OCI-LY1 (cell line): Measurements from ENCODE around the gene FOXS1.

Experiments used
- H2AFZ ChIP-seq: fragments of 200-600 bp; sonication (generic), shearing (Covaris generic); 2 replicates; pipeline ENCODE4 v1.6.0; 2014; ENCODE audit warnings: antibody characterized with exemption, mild to moderate bottlenecking, low read length
- H3F3A ChIP-seq: fragments of 200-600 bp; sonication (generic), shearing (Covaris generic); 2 replicates; pipeline ENCODE4 v1.6.0; 2014; ENCODE audit warnings: mild to moderate bottlenecking, antibody characterized with exemption, low read length, moderate library complexity; ENCODE audit not compliant: insufficient read depth
- H3K27ac ChIP-seq: fragments of 200-600 bp; sonication (generic); 2 replicates; pipeline ENCODE4 v1.5.1; 2014; ENCODE audit warnings: low read length, mixed run types, mild to moderate bottlenecking, low read depth; ENCODE audit not compliant: poor library complexity, severe bottlenecking
- H3K27me3 ChIP-seq: fragments of 200-600 bp; sonication (generic); 2 replicates; pipeline ENCODE4 v1.6.0; 2014; ENCODE audit warnings: antibody characterized with exemption, mild to moderate bottlenecking, low read length, moderate library complexity; ENCODE audit not compliant: insufficient read depth
- H3K36me3 ChIP-seq: fragments of 200-600 bp; sonication (generic); 2 replicates; pipeline ENCODE4 v1.6.1; 2014; ENCODE audit warnings: mild to moderate bottlenecking, antibody characterized with exemption, low read length, moderate library complexity, mixed read lengths; ENCODE audit not compliant: insufficient read depth
- H3K4me1 ChIP-seq: fragments of 200-600 bp; sonication (generic); 2 replicates; pipeline ENCODE4 v1.5.1; 2014; ENCODE audit warnings: mild to moderate bottlenecking, low read length, moderate library complexity; ENCODE audit not compliant: insufficient read depth, severe bottlenecking
- H3K4me2 ChIP-seq: fragments of 200-600 bp; sonication (generic), shearing (Covaris generic); 2 replicates; pipeline ENCODE4 v1.6.1; 2014; ENCODE audit warnings: low read length
- H3K4me3 ChIP-seq: fragments of 200-600 bp; sonication (generic); 2 replicates; pipeline ENCODE4 v1.5.1; 2014; ENCODE audit warnings: low read length, low read depth, mild to moderate bottlenecking, mixed read lengths; ENCODE audit not compliant: poor library complexity, severe bottlenecking
- H3K79me2 ChIP-seq: fragments of 200-600 bp; shearing (Covaris generic); 2 replicates; pipeline ENCODE4 v1.6.1; 2016; ENCODE audit warnings: mixed run types, low read length, mixed read lengths; ENCODE audit not compliant: insufficient read depth
- H3K9ac ChIP-seq: fragments of 200-600 bp; sonication (generic), shearing (Covaris generic); 2 replicates; pipeline ENCODE4 v1.6.1; 2014; ENCODE audit warnings: mild to moderate bottlenecking, low read length, mixed read lengths
- H3K9me2 ChIP-seq: fragments of 200-600 bp; sonication (generic), shearing (Covaris generic); 2 replicates; pipeline ENCODE4 v1.6.1; 2014; ENCODE audit warnings: low read depth, mild to moderate bottlenecking, low read length, mixed read lengths
- H3K9me3 ChIP-seq: fragments of 200-600 bp; shearing (Covaris generic); 2 replicates; pipeline ENCODE4 v1.6.1; 2014; ENCODE audit warnings: low read length, mixed read lengths
- H4K20me1 ChIP-seq: fragments of 200-600 bp; sonication (generic), shearing (Covaris generic); 2 replicates; pipeline ENCODE4 v1.6.0; 2016; ENCODE audit warnings: mild to moderate bottlenecking, low read length; ENCODE audit not compliant: insufficient read depth
- CTCF ChIP-seq: fragments of 200-600 bp; sonication (generic), shearing (Covaris generic); IDR thresholded peaks from 2 replicates; pipeline ENCODE4 v1.5.1; 2017; ENCODE audit warnings: mild to moderate bottlenecking, antibody characterized with exemption, low read length, moderate library complexity, mixed read lengths
- EZH2 ChIP-seq: fragments of 200-600 bp; sonication (generic), shearing (Covaris generic); IDR thresholded peaks from 2 replicates; pipeline ENCODE4 v1.8.0; 2017; ENCODE audit warnings: borderline replicate concordance, mixed run types, mild to moderate bottlenecking, antibody characterized with exemption, low read length, moderate library complexity, mixed read lengths

FOXS1 gene

GRCh38 chr20:31840906-31841816, 4.2 kb downstream of the FOXS1 start:
- H3K27ac ChIP-seq, result no peak overlapping the region
- no peak for TF ChIP-seq EZH2
- TF ChIP-seq CTCF, result no peak
- no peak overlapping the region for H3K4me2 ChIP-seq
- no peak overlapping the region for H2AFZ ChIP-seq
- H3K9me2 ChIP-seq, result no peaks in the 10 kb centered on the region
- no peaks in the 10 kb centered on the region for H3F3A ChIP-seq
- H4K20me1 ChIP-seq, result no peaks in the 10 kb centered on the region
- H3K79me2 ChIP-seq, result no peaks in the 10 kb centered on the region
- H3K9me3 ChIP-seq, result no peaks in the 10 kb centered on the region
- no peaks in the 10 kb centered on the region for H3K36me3 ChIP-seq
- no peak overlapping the region for H3K9ac ChIP-seq
- H3K4me1 ChIP-seq, result no peaks in the 10 kb centered on the region
- no peaks in the 10 kb centered on the region for H3K27me3 ChIP-seq
- no peak overlapping the region for H3K4me3 ChIP-seq

- Histone ChIP-seq H3K4me3 (no peak overlapping the region), H3K27me3 (no peaks in the 10 kb centered on the region), H3K9me2 (no peaks in the 10 kb centered on the region), H3K79me2 (no peaks in the 10 kb centered on the region), H3F3A (no peaks in the 10 kb centered on the region), H3K9ac (no peak overlapping the region), H3K4me2 (no peak overlapping the region), H3K4me1 (no peaks in the 10 kb centered on the region), H4K20me1 (no peaks in the 10 kb centered on the region), H2AFZ (no peak overlapping the region), H3K9me3 (no peaks in the 10 kb centered on the region), H3K36me3 (no peaks in the 10 kb centered on the region), H3K27ac (no peak overlapping the region)
- no peak for TF ChIP-seq CTCF
- TF ChIP-seq EZH2, result no peak
Measured at GRCh38 chr20:31839782-31840487, 5.5 kb downstream of the FOXS1 start.

GRCh38 chr20:31838646-31839292, 6.6 kb downstream of the FOXS1 start:
- no peak overlapping the region for H3K27ac ChIP-seq
- no peaks in the 10 kb centered on the region for H3F3A ChIP-seq
- no peak overlapping the region for H3K4me3 ChIP-seq
- no peak overlapping the region for H2AFZ ChIP-seq
- no peak overlapping the region for H3K9ac ChIP-seq
- no peaks in the 10 kb centered on the region for H3K79me2 ChIP-seq
- no peaks in the 10 kb centered on the region for H4K20me1 ChIP-seq
- no peaks in the 10 kb centered on the region for H3K27me3 ChIP-seq
- H3K9me3 ChIP-seq, result no peaks in the 10 kb centered on the region
- H3K4me2 ChIP-seq, result no peak overlapping the region
- no peaks in the 10 kb centered on the region for H3K36me3 ChIP-seq
- no peaks in the 10 kb centered on the region for H3K4me1 ChIP-seq
- TF ChIP-seq CTCF (no peak), EZH2 (no peak)
- no peaks in the 10 kb centered on the region for H3K9me2 ChIP-seq
